HG02759 (cell line): ENCODE data around the gene SART3.

ENCODE experiments used
- ATAC-seq: cut with Tn5 transposase; IDR thresholded peaks from one replicate; pipeline ENCODE4 v1.9.1; 2021; ENCODE audit warnings: mild to moderate bottlenecking, moderate library complexity; ENCODE audit not compliant: unreplicated experiment

SART3 gene

GRCh38 chr12:108530161-108530560, 30.8 kb downstream of the SART3 start:
- no peak for ATAC-seq

DNA sequence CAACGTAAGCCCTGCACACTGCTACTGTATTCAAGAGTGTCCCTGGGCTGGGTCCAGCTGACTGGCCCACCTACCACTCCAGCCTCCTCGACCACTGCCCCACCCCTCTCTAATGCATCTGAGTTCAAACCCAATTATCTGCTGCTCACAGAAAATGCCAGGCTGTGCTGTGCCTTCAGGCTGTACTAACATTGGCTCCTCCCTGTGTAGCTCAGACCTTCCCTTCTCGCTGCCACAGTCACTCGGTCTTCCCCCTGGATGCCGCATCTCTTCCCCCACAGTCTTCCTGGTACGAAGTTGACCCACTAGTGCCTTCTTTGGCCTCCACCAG, 33.8 kb downstream of the SART3 start:
- ATAC-seq, result no peak

DNA sequence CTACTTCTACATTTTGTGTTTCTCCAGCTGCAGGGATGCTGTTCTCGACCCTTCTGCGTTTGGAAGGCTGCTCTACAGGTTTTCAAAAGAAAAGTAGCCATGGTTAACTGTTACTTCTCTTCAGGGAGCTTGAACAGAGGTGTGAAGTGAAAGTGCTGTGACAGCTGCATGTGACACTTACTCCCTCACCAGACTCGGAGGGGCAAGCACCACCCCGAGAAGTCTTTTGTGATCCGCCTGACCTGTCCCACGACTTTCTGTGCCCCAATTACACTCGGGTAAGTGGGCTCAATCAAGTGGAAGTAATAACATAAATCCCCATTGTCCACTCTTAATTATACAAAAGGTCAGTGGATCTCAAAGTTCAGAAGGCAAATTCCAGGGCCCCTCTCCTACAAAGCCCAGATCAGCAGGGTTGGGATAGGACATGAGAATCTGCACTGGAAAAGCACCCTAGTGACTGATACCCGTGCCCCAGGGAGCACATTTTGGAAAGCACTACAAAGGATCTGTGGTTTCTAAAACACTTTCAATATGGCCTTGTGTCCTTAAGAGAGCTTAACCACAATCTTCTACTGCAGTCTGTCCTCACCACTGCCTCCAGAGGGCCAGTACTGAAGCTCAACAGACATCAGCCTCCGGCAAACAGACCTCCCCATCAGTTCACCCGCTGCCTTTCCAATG, 34.3 kb downstream of the SART3 start:
- ATAC-seq, result no peak

DNA sequence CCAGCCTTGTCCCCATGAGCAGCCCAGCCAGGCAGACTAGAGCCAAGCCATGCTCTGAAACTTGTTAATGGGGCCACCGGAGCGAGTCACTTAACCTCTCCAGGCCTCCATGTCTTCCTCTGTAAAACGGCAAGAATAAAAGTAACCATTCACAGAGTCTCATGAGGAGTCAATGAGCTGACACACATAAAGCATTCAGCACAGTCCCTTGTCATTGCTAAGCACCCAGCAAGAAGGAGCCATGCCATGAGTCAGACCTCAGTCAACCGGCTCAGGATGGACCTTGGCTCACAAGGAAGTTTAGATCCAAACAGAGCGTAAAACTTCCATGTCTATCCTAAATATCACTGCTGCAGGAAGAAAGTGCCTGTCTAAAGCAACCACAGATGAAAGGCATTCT, 35.3 kb downstream of the SART3 start:
- ATAC-seq, result no peak

DNA sequence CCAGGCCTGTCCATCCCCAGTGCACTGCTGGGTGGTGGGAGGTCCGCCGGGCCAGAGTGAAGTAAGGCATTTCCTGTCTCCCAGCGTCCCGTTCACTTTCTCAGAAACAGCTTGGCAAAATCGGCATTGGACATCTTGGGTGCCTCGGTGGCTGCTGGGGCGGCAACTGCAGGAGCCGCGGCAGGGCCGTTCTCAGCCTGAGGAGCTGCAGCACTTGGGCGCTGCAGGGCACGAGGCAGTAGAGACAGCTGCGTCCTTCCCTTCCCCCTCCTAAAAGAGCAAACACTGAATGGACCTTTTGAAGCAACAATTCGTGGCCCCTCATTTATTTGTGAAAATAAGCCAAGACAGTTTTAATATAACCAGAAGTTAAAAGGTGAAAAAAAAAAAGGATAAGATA, 37.6 kb downstream of the SART3 start:
- no peak for ATAC-seq

DNA sequence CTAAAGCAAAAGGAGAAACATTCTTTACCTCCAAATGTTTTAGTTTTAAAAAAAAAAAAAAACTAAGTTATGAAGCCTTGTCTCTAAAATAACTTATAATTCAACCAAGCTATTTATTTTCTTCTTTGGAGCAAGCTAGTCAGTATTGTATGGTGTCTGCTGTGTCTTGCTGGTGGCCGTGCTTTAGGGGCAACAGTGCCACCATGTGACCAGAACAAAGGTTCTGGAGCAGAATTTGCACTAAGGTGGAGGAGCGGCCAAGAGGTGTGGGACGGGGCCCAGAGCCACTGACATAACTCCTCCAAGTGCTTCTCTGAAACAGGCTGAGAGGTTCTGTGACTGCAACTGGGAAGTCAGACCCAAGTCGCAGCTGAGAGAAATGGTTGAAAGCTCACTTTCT, 41.4 kb downstream of the SART3 start:
- no peak for ATAC-seq

- no peak for ATAC-seq
Measured at GRCh38 chr12:108518716-108519496, 42.1 kb downstream of the SART3 start.

DNA sequence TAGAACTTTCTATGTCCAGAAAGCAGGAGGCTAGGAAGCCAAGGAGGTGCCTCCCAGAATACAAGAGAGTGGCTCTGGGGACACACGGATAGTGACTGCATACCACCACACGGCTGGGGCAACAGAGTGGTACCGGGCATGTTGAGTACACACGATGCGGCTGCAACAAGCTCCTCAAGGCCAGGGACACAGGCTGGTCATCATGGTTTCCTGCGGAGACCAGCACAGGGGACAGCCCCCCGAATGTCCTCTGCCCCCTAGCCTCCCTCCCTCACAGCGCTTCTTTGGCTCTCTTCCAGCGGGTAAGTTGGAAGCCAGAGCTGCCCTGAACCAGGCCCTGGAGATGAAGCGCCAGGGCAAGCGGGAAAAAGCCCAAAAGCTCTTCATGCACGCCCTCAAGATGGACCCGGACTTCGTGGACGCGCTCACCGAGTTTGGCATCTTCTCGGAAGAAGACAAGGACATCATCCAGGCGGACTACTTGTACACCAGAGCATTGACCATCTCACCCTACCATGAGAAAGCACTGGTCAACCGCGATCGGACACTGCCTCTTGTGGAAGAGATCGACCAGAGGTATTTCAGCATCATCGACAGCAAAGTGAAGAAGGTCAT, 42.8 kb downstream of the SART3 start:
- no peak for ATAC-seq

GRCh38 chr12:108517288-108518100, 43.5 kb downstream of the SART3 start:
- ATAC-seq, result no peak

DNA sequence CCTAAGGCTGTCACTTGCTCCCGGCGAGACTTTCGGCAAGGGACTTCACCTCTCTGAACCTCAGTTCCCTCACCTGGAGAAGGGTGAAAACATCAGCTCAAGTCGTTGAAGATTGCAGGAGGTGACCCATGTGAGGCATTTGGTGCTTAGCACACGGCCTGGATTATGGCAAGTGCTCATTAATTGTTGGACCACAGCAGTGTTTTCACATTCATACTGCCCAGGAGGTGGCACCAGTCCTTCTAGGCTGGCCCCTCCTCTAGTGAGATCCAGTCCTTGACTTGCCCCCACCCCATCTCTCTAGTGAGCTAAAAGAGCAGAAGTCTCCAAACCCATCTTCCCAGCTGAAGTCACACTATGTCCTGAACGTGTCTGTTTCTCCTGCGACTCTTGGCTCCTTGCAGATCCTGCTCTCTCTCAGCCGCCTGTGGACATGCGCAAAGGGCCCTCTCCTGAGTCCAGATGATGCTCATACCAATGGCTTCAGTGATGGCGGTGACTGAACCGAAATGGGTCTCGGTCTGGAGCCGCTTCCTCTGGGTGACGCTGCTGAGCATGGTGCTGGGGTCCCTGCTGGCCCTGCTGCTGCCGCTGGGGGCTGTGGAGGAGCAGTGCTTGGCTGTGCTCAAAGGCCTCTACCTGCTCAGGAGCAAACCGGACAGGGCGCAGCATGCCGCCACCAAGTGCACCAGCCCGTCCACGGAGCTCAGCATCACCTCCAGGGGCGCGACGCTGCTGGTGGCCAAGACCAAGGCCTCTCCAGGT, 44.3 kb downstream of the SART3 start:
- no peak for ATAC-seq

DNA sequence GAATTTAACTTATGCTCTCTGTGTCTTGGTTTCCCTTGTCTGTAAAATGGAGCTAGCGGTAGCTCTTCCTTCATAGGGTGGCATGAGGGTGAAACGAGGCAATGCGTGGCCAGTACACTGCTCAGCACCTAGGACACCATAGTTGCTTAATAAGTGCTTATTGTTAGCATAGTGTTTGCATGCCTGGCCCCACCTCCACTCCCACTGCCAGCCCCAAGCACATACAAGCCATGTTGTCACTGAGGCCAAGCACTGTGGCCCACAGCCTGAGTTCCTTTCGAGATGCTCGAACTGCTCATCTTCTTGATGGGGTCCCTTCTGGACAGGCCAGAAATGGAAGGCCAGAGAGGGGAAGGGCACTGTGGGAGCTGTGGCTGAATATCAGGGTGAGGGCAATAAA, 45.1 kb downstream of the SART3 start:
- ATAC-seq, result no peak

DNA sequence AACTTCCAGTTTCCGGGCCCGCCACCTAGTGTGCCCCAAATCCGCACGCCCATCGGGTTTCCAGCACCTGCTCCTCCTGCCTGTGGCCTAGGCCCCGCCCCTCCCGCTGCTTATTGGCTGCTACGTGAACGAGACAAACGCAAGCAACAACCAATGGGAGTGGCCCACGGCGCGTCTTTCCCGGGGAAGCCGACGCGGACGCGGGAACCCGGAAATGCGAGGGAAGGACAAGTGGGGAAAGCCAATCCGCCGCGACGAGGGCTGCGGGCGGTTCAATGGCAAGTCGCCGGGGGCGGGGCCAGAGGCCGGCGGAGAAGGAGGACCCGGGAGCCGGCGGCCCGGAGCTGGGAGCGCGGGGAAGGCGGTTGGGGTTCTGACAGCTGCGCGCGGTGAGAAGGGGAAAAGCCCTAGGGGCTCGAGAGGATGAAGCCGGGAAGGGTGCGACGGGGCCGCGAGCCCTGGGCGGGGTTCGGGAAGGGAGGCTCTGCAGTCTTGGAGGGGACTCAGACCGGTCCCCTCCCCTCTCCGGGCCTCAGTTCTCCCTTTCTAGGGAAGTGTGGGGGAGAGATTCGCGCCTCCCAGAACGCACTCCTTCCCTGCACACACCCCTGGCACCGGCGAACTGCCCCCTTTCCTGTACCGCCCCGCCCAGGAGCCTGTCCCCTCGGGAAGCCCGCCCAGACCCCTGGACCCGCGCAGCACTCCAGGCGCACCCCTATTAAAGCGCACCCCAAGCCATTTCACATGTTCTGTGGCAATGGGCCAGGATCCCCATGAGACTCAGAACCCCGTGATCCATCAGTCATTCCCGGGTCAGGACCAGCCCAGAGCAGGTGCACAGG, 45.8 kb downstream of the SART3 start, which contains the start of gene FICD:
Gene FICD (plus strand): TSS at position 305 of the 842 bp plus-strand sequence. CDS start 1,696 bp downstream, outside the sequence.
- ATAC-seq, result peak; percentile 84

DNA sequence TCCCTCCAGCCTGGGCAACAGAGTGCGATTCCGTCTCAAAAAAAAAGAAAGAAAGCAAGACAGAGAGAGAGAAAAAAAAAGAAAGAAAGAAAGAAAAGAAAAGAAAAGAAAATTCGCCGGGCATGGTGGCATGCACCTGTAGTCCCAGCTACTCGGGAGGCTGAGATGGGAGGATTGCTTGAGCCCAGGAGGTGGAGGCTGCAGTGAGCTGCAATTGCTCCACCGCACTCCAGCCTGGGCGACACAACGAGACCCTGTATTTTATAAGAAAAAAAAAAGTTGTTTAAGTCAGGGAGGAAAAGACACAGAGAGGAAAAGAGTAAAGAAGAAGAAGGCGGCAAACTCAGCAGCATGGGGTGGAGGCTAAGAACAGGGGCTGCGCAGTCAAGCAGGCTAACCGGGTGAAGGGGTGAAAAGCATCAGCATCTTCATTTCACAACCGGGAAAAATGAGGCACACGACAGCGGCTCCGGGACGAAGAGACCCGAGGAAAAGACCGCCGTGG, 46.5 kb downstream of the SART3 start:
- ATAC-seq, result peak; percentile 2

DNA sequence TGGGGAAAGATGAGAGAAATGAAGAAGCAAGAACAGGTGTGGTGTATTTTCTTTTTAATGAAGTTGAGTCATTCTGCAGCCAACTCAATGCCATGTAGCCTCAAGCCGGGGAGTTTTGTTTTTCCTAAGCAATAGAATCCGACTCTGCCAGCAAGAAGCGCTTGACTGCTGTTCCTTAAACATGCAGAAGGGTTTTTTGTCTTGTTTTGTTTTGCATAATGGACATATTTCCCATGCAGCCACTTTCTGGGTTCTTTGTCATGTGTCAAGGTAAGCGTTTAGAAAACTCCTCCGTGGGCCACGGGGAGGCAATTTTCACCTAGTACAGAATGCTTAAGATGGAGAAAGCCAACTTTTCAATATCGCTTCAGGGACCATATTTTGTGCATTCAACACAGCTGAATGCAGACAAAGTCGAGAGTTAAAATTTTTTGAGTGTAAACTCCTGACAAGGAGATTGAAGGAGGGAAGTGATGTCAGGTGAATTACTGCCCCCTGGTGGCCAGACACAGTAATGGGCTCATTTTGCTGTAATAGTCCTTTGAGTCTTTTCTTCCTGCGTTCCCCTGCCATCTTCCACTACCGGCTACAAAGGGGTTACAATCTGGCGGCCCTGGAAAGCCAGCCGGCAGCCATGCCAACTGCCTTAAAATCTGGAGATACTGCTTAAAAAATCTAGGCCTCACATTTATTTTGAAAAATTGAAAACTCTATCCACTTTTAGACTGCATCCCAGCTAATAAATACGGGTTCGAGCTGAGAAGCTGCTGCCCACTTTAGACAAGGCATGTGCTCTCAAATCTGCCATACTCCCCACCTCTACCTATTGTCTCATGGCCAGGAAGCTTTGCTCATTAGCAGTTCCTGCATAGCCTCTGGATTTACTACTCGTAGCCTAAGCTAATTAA, 49.1 kb downstream of the SART3 start:
- ATAC-seq, result peak; percentile 19

GRCh38 chr12:108510836-108511235, 50.1 kb downstream of the SART3 start:
- no peak for ATAC-seq

DNA sequence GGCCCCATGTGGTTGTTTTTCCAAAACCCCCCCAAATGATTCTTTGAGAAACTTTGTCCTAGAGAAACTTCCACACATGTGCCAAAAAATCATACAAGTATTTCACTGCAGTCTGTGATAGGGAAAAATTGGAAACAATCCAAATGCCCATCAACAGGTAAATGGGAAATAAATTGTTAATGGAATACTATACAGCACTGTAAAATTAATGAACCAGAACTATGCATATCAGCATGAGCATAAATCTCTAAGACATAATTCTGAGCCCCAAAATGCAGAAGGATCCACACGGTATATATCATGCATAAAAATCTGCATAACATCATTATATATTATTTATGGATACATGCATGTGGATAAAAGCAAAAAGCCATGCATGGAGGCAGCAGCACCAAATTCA, 51.2 kb downstream of the SART3 start:
- ATAC-seq, result no peak

- ATAC-seq, result no peak
Measured at GRCh38 chr12:108507971-108508642, 52.9 kb downstream of the SART3 start.

DNA sequence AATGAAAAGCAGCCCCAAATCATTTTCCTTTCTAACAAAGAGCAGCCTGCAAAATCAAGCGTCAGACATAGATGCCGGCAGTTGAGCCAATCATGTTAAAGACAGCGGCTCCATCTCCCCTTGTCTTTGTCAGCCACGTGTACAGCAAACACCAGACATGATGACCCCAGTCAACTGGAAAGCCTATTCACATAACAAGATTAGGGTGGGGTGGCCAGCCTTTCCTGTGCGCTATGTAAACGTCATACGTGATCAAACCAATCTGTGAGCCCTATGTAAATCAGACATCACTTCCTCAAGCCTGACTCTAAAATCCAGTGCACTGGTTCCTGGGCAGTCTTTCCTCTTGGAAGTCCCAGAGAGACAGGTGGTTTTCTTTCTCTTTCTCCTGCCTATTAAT, 55.8 kb downstream of the SART3 start:
- ATAC-seq, result no peak
